ENCODE measurements around the gene DCUN1D4. TPM values are rescaled to one million over a fixed set of nuclear protein-coding genes. Genes with fewer than 3 reads are reported as not detected.
A peak's percentile ranks its signal among the peaks of the same experiment; 100 is the strongest.

DCUN1D4 gene
- total and polyA plus RNA-seq, 8 donors, result 9.2 to 24.2 (median 16.9) TPM

- no peak for TF ChIP-seq CTCF (IDR thresholded peaks at IDR 0.05)
- DNase-seq (no peak), FAIRE-seq (no peak), ATAC-seq (no peak)
- Histone ChIP-seq H3K4me1 (peaks cover 0 to 4% (median 0%) of the 10 kb centered on the region in 3 donors), H3K27me3 (no peaks in the 10 kb centered on the region), H3K4me3 (no peak overlapping the region), H3K9me3 (no peaks in the 10 kb centered on the region), H3K36me3 (peaks cover 0 to 9% (median 0%) of the 10 kb centered on the region in 3 donors), H3K27ac (no peak overlapping the region)
- intact Hi-C loops (cut with DNase I), result loop anchor here in 1 of 3 donors (10.0 kb wide), 1 partner anchor 145 kb away; the partner anchor contains the start of gene LRRC66
- WGBS, 2 donors, result 89 to 90% methylated on average over 9 of the region's 9 CpGs
Measured at GRCh38 chr4:51880016-51880915, 37.3 kb downstream of the DCUN1D4 start.

DNA sequence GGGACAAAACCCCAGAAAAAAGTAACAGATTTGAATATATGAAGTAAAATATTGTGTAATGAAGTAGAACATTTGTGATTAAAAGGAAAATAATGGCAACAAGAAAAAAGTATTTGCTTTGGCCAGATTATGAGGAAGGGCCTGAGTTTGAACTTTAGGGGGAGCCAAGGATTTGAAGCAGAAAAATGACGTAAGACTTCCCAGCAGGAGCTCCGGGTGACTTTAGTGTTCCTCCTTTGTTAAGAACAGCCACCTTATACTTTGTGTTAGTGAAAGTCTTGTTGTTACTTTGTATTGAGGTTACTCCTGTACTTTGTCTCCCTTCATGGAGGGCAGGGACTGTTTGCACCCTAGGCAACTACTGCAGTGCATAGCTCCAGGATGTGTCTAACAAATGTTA, 41.1 kb downstream of the DCUN1D4 start:
- peak in 1 of 4 donors; percentile 38 for ATAC-seq
- Histone ChIP-seq H3K4me3 (no peak overlapping the region), H3K9me3 (no peaks in the 10 kb centered on the region), H3K27ac (no peak overlapping the region), H3K4me1 (peaks cover 0 to 4% (median 0%) of the 10 kb centered on the region in 3 donors), H3K36me3 (peaks cover 0 to 14% (median 0%) of the 10 kb centered on the region in 3 donors), H3K27me3 (no peaks in the 10 kb centered on the region)
- TF ChIP-seq CTCF (IDR thresholded peaks at IDR 0.05), result no peak
- FAIRE-seq, result no peak
- whole genome bisulfite sequencing, 2 donors, result 67 to 72% methylated on average over 2 of the region's 2 CpGs
- intact Hi-C loops (cut with DNase I), result loop anchor here in 1 of 3 donors (10.0 kb wide), 1 partner anchor 141 kb away; the partner anchor contains the start of gene LRRC66
- DNase-seq, result no peak

- no peak for ATAC-seq
- peaks cover 0 to 14% (median 0%) of the 10 kb centered on the region in 3 donors for H3K36me3 ChIP-seq
- 97 to 98% methylated on average over 2 of the region's 2 CpGs for WGBS, 2 donors
- DNase-seq, result no peak
- no peaks in the 10 kb centered on the region for H3K27me3 ChIP-seq
- no peak for FAIRE-seq
- TF ChIP-seq CTCF (IDR thresholded peaks at IDR 0.05), result no peak
- no peak overlapping the region for H3K27ac ChIP-seq
- no peaks in the 10 kb centered on the region for H3K9me3 ChIP-seq
- intact Hi-C loops (cut with DNase I), result loop anchor here in 1 of 3 donors (10.0 kb wide), 1 partner anchor 140 kb away; the partner anchor contains the start of gene LRRC66
- peaks cover 0 to 4% (median 0%) of the 10 kb centered on the region in 3 donors for H3K4me1 ChIP-seq
- no peak overlapping the region for H3K4me3 ChIP-seq
Measured at GRCh38 chr4:51884606-51885005, 41.7 kb downstream of the DCUN1D4 start.

DNA sequence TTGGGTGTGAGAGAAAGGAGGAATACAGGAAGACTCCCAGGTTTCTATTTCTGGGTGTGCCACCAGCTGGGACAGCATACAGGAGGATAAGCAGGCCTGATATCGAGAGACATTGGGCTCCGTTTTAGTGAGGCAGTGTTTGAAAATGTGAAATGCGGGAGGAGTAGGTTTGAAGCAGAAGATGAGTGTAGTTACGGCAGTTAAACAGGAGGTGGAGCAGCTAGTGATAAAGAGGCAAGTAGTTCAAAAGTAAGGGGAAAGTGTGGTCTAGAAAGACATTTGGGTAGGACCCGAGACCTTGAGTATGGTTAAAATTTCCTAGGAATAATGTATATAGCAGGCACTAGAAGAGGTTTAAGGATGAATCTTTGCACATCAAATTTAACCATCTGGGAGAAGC, 42.4 kb downstream of the DCUN1D4 start:
- intact Hi-C loops (cut with DNase I), result loop anchor here in 1 of 3 donors (10.0 kb wide), 1 partner anchor 139 kb away; the partner anchor contains the start of gene LRRC66
- ATAC-seq, result peak in 3 of 4 donors; percentile 62 to 74 (median 64)
- no peak for FAIRE-seq
- H3K27me3 ChIP-seq, result no peaks in the 10 kb centered on the region
- peaks cover 0 to 4% (median 0%) of the 10 kb centered on the region in 3 donors for H3K4me1 ChIP-seq
- H3K9me3 ChIP-seq, result no peaks in the 10 kb centered on the region
- H3K36me3 ChIP-seq, result peaks cover 0 to 14% (median 0%) of the 10 kb centered on the region in 3 donors
- no peak overlapping the region for H3K27ac ChIP-seq
- TF ChIP-seq CTCF (IDR thresholded peaks at IDR 0.05), result peak in 1 of 4 donors; percentile 9
- 68 to 70% methylated on average over 5 of the region's 5 CpGs for WGBS, 2 donors
- DNase-seq, result no peak
- H3K4me3 ChIP-seq, result no peak overlapping the region
